A673 (cell line): ENCODE results near the gene TIMM10. TPM values are rescaled to one million over a fixed set of nuclear protein-coding genes. Genes with fewer than 3 reads are reported as not detected.

Experiments
- BruUV-seq: library from RNA; stranded (reverse); fragments of 400-500 nt; replicated peaks from 2 replicates; lab custom pipeline; 2021; lab: Mats Ljungman, UMichigan
- CTCF ChIA-PET: fragments of 300-600 bp; sonication (Branson Sonifier 250); formaldehyde crosslinking; loops from one replicate; lab custom pipeline; 2022; ENCODE audit warnings: antibody characterized with exemption; lab: Charles Lee
- POLR2A ChIA-PET: fragments of 300-600 bp; sonication (Branson Sonifier 250); formaldehyde crosslinking; loops from one replicate; lab custom pipeline; 2022; ENCODE audit warnings: antibody characterized with exemption; ENCODE audit not compliant: low non-redundant PET; lab: Charles Lee
- DNase-seq: peaks from one replicate; pipeline ENCODE4 v3.0.0-alpha.2; 2015; ENCODE audit warnings: low spot score
- H3K27ac ChIP-seq: fragments of 200-600 bp; sonication (generic); 2 replicates; pipeline ENCODE4 v1.5.1; 2016; ENCODE audit warnings: mixed run types, low read depth, mild to moderate bottlenecking, mixed read lengths, antibody characterized with exemption, low read length; ENCODE audit not compliant: poor library complexity, severe bottlenecking
- H3K27me3 ChIP-seq: fragments of 200-600 bp; sonication (generic); replicated peaks from 2 replicates; pipeline ENCODE4 v1.6.1; 2017; ENCODE audit warnings: mixed run types, low read depth, mild to moderate bottlenecking, mixed read lengths, antibody characterized with exemption, low read length; ENCODE audit not compliant: insufficient read depth, poor library complexity
- H3K36me3 ChIP-seq: fragments of 200-600 bp; sonication (generic); 2 replicates; pipeline ENCODE4 v1.6.1; 2016; ENCODE audit warnings: mixed run types, mild to moderate bottlenecking, mixed read lengths, antibody characterized with exemption, low read length; ENCODE audit not compliant: insufficient read depth, poor library complexity, severe bottlenecking
- H3K4me1 ChIP-seq: fragments of 200-600 bp; sonication (generic); 2 replicates; pipeline ENCODE4 v1.6.1; 2017; ENCODE audit warnings: mixed run types, mild to moderate bottlenecking, mixed read lengths, antibody characterized with exemption, low read length; ENCODE audit not compliant: insufficient read depth, poor library complexity, severe bottlenecking
- H3K4me3 ChIP-seq: fragments of 200-600 bp; sonication (generic); 2 replicates; pipeline ENCODE4 v1.5.1; 2016; ENCODE audit warnings: low read depth, mixed run types, mild to moderate bottlenecking, mixed read lengths, low read length; ENCODE audit not compliant: poor library complexity, severe bottlenecking
- H3K9me3 ChIP-seq: fragments of 200-600 bp; sonication (generic); 2 replicates; pipeline ENCODE4 v1.6.1; 2016; ENCODE audit warnings: mixed run types, low read depth, mild to moderate bottlenecking, mixed read lengths, antibody characterized with exemption, low read length; ENCODE audit not compliant: poor library complexity, severe bottlenecking
- EZH2 ChIP-seq: fragments of 200-600 bp; sonication (generic); IDR thresholded peaks from 2 replicates; pipeline ENCODE4 v1.6.1; 2017; ENCODE audit warnings: borderline replicate concordance, low read depth, mild to moderate bottlenecking, mixed read lengths, antibody characterized with exemption, low read length; ENCODE audit not compliant: poor library complexity, severe bottlenecking
- intact Hi-C: fragments of 100-400 bp; cut with micrococcal nuclease; formaldehyde crosslinking; loops from one replicate; pipeline ENCODE4 v1.10.0; 2022; ENCODE audit not compliant: unreplicated experiment
- total RNA-seq: library from RNA; stranded (reverse); gene quantifications from 2 replicates; pipeline ENCODE4 v1.2.3, GENCODE V29; 2021
- TF ChIP-seq, protein P1 (sequence below): fragments of 300-800, 200-600 bp; sonication (generic); conservative IDR thresholded peaks from 2 replicates; pipeline ENCODE4 v1.5.1; 2017; ENCODE audit warnings: low read depth, mild to moderate bottlenecking, antibody characterized with exemption, low read length, moderate library complexity, mixed read lengths

TIMM10 gene
- total RNA-seq, 1 experiment from 2014 or later = 176 TPM

DNA sequence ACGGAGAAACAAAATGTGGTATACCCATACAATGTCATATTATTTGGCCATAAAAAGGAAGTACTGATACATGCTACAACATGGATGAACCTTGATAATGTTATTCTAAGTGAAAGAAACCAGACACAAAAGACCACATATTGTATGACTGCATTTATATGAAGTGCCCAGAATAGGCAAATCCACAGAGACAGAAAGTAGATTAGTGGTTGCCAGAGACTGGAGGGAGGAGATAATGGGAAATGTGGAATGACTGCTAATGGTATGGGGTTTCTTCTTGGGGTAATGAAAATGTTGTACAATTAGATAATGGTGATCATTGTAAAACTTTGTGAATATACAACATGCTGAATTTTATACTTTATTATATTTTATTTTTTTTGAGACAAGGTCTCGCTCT lies 9.4 kb downstream of the TIMM10 start:
- intact Hi-C loops = no loop called here
- no peaks in the 10 kb centered on the region for H3K4me1 ChIP-seq
- no peak overlapping the region for H3K27ac ChIP-seq
- no peak overlapping the region for H3K4me3 ChIP-seq
- H3K9me3 ChIP-seq = no peaks in the 10 kb centered on the region
- BruUV-seq = no TSS peak
- TF ChIP-seq, protein P1, sequence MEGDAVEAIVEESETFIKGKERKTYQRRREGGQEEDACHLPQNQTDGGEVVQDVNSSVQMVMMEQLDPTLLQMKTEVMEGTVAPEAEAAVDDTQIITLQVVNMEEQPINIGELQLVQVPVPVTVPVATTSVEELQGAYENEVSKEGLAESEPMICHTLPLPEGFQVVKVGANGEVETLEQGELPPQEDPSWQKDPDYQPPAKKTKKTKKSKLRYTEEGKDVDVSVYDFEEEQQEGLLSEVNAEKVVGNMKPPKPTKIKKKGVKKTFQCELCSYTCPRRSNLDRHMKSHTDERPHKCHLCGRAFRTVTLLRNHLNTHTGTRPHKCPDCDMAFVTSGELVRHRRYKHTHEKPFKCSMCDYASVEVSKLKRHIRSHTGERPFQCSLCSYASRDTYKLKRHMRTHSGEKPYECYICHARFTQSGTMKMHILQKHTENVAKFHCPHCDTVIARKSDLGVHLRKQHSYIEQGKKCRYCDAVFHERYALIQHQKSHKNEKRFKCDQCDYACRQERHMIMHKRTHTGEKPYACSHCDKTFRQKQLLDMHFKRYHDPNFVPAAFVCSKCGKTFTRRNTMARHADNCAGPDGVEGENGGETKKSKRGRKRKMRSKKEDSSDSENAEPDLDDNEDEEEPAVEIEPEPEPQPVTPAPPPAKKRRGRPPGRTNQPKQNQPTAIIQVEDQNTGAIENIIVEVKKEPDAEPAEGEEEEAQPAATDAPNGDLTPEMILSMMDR = no peak
- TF ChIP-seq EZH2 = no peak
- H3K27me3 ChIP-seq = no peaks in the 10 kb centered on the region
- CTCF ChIA-PET = interaction anchor here (0.7 kb wide), 1 partner anchor 53 kb away, joined by 3 read pairs; no protein-coding TSS in a partner anchor
- POLR2A ChIA-PET = no interaction called here
- H3K36me3 ChIP-seq = peaks cover 4% of the 10 kb centered on the region
- no peak for DNase-seq

DNA sequence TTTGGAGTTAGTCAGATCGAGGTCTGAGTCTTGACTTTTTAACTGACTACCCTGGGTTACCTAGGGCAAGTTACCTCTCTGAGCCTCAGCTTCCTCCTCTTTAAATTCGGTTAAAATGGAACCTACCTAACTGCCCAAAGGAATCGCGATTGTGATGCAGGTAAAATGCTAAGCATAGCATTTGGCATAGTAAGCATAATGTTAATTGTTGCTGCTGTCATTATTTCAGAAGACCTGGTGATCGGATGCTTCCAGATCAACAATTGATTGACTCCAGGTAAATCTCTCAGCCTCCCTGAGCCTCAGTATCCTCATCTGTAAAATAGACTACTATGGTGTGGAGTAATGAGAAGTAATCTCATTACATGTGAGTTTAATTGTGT lies 14.5 kb downstream of the TIMM10 start:
- H3K9me3 ChIP-seq = no peaks in the 10 kb centered on the region
- TF ChIP-seq, protein P1 = no peak
- no peak for TF ChIP-seq EZH2
- CTCF ChIA-PET = interaction anchor here (1.2 kb wide), 1 partner anchor 58 kb away, joined by 6 read pairs; no protein-coding TSS in a partner anchor

DNA sequence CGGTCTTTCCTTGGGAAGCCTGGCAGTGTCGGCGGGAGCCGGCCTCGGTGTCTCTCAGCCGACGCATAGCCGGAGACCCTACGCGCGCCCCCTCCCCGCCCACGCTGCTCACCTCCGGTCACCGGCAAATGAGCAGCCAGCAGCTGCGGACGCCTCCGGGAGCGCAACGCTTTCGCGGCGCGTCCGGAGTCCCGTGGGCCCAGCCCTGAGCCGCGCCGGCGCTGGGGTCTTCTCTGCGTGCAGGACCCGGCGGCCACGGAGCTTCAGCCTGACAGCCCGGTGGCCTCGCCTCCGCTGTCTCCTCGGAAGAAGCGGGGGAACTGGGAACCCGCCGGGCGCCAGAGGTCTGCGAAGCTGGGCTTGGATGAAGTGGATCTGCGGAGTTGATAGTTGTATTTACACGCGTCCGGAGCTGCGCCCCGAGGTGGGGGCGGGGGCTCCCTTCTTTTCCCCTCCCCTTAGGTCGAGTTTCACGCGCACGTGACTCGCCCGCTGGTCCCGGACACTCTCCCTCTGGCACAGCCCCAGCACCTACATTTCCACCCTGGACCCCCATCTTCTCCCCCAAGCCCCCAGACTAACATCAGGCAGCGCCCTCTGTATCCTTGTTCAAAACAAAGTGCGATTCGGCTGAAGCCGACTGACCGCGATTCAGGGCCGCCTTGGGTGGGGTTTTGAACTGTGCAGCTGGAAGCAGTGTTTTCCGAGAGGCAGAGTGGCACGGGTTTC lies 15.1 kb downstream of the TIMM10 start, which contains the start of gene SLC43A1:
TSS of gene SLC43A1 (minus strand) at position 371 of the 729 bp plus-strand sequence. CDS start 1,591 bp downstream, outside the sequence.
- DNase-seq = peak; percentile 69
- H3K4me3 ChIP-seq = peak within 1 kb of the TSS; percentile 76
- peaks cover 28% of the 10 kb centered on the region for H3K4me1 ChIP-seq
- ChIA-PET POLR2A (interaction anchor here (0.6 to 0.7 kb wide), 3 partner anchors 18 to 135 kb away, joined by 3 to 9 read pairs (median 3); no protein-coding TSS in a partner anchor), CTCF (interaction anchor here (0.7 to 1.3 kb wide), 3 partner anchors 11 to 131 kb away, joined by 4 to 6 read pairs (median 6); no protein-coding TSS in a partner anchor)
- intact Hi-C loops = no loop called here
- BruUV-seq = no TSS peak
- H3K27ac ChIP-seq = peak within 1 kb of the TSS; percentile 63
- no peak for TF ChIP-seq EZH2
- TF ChIP-seq, protein P1 = 0 out of 2 replicates have a peak, but pooled peaks have one; percentile 16
- H3K36me3 ChIP-seq = no peaks in the 10 kb centered on the region
- H3K9me3 ChIP-seq = no peaks in the 10 kb centered on the region
- no peaks in the 10 kb centered on the region for H3K27me3 ChIP-seq

More for the DNA sequence above, 14.5 kb downstream of the TIMM10 start:
- intact Hi-C loops = no loop called here
- Histone ChIP-seq H3K36me3 (no peaks in the 10 kb centered on the region), H3K4me1 (peaks cover 26% of the 10 kb centered on the region), H3K27ac (no peak overlapping the region), H3K27me3 (no peaks in the 10 kb centered on the region), H3K4me3 (peak overlapping the region; percentile 76)
- POLR2A ChIA-PET = interaction anchor here (0.6 to 0.7 kb wide), 3 partner anchors 17 to 135 kb away, joined by 3 to 9 read pairs (median 3); no protein-coding TSS in a partner anchor
- no TSS peak for BruUV-seq
- DNase-seq = no peak
